GM19239 (cell line): Measurements from ENCODE around the gene CDYL.

ENCODE experiments used
- DNase-seq: peaks from one replicate; pipeline ENCODE4 v3.0.0; 2011; ENCODE audit warnings: low spot score; ENCODE audit not compliant: insufficient read length
- FAIRE-seq: peaks from 2 replicates; lab custom pipeline; 2011; peaks lifted over from hg19 to GRCh38; lab: Jason Lieb, UNC

The CDYL gene

DNA sequence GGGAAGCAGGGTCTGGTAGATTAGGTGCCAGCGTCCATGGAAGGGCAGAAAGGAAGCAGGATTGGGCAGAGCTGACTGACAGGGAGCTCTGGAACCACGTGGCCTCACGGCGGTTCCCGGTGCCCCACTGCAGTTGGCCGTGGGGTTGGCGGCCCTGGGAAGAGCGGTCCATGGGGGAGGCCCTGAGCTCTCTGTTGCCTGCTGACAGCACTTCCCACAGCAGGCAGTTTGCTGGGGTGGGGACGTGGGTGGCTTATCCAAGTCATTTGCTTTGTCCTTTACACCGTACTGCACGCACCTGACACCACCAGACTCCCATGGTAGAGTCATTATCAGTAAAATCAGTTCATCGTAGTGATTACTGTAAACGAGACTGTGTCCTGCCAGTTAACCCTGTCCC is 171.5 kb downstream of the CDYL start:
- FAIRE-seq (no peak), DNase-seq (no peak)

DNA sequence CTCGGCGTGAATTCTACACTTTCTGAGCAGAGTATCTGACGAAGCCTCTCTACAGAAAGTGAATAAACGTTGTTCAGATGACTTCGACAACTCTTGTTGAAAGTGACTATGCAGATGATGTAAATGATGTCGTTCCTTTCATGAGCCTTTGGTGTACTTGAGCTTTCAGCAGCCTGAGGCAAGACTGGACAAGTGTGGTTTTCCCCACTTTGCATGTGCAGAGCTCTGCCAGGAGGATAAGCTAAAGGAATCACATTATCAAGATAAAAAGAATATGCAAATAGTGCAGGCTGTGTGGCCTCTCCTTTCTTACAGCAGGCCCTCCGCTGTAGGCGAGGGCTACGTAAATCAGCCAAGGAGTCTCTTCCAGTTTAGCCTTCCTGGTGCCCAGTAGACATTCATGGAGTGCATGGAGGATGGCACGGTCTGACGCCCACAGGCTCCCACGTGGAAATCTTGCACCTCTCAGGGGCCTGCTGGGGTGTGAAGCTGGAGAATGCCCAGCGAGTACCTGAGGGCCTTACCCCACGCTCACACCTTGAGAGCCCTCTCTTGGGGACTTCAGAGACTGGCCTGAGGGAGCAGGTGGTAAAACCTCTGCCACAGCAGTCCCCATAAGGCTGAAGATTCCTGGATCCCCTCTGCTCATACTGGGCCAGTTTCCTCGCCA is 172.7 kb downstream of the CDYL start:
- DNase-seq (no peak), FAIRE-seq (no peak)

DNA sequence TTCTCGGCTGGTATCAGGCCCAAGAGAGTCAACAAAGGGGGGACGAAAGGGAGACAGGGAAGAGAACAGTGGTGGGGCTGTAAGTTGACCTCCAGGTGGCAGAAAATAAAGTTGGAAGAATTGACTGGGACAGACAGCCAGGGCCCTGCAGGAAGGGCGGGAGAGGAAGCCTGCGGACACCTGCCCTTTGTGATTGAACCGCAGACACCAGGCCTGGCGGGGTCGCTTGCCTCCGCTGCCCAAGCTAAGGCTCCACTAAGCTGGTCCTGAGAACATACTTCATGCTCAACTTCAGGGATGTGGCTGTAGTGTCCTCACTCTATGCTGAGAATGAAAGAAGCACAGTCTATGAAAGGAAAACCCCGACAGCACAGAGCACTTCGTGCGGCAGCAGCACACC is 173.9 kb downstream of the CDYL start:
- FAIRE-seq (no peak), DNase-seq (no peak)

DNA sequence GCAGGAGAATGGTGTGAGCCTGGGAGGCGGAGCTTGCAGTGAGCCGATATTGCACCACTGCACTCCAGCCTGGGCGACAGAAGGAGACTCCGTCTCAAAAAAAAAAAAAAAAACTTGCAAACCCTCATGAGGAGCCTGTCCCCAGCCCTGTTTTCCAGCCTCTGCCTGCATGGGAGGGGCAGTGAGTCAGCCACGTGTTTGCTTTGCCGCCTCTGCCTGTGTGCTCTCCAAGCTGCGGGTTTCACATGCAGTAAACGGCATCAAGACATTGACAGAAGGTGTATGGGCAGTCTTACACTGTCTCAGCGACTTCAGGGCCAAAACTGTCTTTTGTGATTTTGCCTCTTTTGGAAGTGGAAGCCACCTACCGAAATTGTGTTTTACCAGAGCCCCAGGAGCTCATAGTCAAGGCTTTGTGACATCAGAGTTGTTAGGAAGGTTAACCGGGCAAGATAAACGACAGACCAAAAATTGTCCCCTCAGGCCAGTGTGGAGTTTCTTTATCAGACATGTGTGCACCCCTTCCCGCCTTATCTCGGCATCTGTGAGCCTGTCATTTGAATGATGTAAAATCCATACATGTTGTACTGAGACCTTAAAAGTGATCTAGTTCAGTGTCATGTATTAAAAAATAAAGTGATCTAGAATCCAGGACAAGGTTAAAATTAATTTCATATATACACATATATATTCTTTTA is 174.8 kb downstream of the CDYL start:
- DNase-seq, result no peak
- FAIRE-seq, result no peak

DNA sequence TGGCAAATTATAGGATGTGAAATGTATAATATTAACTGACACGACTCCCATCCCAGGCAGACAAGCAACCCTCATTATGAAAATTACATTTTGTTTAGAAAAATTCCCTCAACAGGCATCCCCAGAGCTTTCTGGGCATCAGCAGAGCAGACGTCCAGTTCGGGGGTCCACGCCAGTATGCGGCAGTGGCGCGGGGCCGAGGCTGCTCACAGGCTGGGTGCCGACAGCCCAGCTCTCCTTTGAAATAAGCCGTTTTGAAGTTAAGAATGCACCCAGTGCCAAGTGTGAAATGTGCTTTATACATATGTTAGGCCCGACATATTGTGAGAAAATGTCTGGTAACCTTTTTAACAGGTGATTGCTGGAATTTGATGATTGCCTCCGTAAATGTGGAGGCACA is 177.2 kb downstream of the CDYL start:
- DNase-seq (no peak), FAIRE-seq (no peak)

DNA sequence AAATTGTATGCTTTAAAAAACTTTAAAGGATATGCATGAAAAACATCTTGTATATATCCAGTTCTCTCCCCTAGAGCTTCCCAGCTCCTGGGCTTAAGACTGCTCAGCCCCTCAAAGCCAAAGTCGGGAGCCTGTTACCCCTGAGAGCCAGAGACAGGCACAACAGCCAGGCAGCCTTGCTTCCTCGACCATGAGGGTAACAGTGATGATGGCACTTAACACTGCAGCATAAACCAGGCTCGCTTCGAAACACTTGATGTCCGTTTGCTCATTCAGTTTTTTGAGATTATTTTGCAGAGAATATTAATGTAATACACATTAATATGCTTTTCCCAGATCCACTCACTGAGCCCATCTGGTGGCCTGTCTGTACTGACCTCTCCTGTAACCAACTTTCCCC is 180.4 kb downstream of the CDYL start:
- DNase-seq (no peak), FAIRE-seq (no peak)

DNA sequence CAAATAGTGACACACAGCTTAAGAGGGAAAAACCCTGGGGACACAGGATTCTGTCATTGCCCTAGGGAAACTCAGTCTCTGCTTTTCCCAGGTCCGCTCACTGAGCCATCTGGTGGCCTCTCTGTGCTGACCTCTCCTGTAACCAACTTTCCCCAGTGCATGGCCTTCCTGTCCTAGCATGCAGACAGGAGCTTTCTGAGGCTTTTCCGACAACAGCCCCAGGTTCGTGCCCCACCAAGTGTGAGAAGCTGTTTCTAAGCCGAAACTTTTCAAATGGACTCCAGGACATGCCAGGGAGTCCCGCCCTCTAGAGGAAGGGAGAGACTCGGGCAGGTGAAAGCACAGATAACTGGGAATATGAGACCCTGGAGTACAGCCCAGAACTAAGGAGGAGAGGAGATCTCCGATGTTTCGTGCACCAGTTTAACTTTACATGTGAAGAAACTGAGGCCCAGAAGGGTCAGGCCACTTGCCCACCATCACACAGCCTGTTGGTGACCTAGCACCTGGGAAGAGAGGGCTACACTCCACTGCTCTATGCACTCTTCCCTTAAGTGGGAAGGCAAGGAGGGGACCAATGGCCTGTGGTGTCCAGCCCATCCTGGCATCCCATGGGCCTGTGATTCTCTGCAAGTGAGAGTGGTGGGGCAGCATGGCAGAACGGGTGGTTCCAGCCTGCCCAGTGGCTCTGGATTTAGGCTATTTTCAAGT is 181.5 kb downstream of the CDYL start:
- FAIRE-seq (no peak), DNase-seq (no peak)

DNA sequence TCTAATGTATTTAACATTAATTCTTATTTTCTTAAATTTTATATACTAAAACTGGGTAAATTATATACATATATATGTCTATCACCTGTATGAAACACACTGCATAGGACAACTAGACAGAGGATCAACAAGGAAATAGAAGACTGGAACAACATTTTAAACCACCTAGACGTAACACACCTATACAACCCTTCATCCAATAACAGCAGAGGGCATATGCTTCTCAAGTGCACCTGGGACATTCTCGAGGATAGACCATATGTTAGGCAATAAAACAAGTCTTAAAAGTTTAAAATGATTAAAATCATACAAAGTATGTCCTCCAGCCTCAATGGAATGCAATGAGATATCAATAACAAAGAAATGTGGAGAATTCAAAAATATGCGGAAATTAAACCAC is 182.4 kb downstream of the CDYL start:
- no peak for FAIRE-seq
- no peak for DNase-seq

DNA sequence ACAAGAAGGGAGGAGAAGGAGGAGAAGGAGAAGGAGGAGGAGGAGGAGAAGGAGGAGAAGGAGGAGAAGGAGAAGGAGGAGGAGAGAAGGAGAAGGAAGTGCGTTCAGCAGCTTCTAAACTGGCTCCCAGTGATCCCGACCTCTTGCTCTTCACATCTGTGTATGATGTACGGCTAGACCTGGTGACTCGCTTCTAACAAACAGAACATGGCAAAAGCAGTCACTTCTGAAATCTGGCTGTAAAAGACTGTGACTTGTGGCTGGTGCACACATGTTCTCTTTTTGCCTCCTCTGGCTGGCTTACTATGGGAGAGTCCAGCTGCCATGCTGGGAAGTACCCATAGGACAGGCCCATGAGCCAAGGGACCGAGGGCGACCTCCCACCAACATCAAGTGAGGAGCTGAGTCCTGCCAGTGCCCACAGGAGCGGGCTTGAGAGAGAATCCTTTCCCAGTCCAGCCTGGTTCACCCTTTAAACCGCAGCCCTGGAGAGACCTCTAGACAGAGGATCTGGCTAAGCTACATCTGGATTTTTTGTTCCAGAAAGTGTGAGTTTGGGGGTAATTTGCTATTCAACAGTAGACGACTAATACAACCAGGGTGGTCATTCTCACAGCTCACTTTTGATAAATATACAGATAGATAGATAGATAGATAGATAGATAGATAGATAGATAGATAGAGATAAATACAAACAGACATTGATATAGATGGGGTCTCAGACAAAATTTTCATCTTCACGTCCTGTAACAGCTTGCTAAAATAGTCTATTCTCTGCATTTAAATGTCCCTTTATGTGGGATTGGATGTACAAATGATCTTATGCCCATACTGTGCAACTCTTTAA is 185.3 kb downstream of the CDYL start:
- no peak for FAIRE-seq
- DNase-seq, result no peak

DNA sequence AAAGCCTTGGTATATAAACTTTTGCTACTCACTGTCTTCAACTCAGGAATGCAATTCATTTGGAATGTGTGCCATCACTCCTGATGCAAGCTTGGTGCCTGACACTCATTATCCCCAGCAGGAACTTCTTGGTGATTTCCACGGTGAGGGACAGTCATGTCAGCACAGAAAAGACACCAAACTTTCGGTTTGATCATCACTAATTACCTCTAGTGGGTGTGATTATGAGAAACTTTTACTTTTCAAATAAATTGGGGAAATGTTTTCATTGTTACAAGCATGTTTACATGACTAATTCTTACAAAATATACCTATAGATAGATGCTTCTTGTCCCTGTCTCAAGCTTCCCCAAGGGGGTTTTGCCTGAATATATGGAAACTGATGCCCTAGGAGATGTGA is 186.7 kb downstream of the CDYL start:
- DNase-seq (no peak), FAIRE-seq (no peak)

DNA sequence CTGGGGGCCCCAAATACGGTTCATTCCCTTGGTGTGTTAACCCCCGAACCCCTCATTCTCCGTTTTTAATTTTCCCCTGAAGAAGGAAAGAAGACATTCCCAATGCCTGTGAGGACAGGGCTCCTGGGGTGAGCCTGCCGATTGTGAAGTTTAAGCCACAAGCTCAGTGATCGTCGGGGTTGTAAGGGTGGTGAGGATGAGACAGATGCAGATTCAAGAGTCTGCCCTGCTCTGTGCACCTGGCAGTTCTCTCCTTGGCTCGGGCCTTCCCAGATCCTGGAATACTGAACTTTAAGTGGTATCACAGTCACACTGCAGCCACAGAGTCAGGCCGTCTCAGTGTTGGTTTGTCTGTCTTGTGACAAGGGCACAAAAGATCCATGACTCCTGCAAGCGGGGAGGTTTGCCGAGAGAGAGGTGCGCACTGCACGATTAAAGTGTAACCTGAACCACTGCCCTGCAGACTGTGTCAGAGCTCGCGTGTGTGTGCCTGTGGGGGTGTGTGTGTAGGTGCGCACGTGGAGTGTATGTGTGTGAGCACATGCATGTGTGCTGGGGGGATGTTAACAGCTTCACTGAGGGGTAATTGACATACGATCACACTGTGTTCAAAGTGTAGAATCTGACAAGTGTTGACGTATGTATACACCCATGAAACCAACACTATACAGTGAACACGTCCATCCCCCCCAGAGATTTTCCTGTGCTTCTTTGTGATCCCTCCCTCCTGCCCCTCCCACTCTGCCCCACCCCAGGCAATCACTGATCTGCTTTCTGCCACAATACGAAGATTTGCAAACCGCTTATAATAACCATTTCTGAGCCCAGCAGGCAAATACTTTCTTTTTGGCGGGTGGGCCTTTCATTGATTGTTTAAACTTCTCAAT is 188.7 kb downstream of the CDYL start:
- no peak for FAIRE-seq
- no peak for DNase-seq

DNA sequence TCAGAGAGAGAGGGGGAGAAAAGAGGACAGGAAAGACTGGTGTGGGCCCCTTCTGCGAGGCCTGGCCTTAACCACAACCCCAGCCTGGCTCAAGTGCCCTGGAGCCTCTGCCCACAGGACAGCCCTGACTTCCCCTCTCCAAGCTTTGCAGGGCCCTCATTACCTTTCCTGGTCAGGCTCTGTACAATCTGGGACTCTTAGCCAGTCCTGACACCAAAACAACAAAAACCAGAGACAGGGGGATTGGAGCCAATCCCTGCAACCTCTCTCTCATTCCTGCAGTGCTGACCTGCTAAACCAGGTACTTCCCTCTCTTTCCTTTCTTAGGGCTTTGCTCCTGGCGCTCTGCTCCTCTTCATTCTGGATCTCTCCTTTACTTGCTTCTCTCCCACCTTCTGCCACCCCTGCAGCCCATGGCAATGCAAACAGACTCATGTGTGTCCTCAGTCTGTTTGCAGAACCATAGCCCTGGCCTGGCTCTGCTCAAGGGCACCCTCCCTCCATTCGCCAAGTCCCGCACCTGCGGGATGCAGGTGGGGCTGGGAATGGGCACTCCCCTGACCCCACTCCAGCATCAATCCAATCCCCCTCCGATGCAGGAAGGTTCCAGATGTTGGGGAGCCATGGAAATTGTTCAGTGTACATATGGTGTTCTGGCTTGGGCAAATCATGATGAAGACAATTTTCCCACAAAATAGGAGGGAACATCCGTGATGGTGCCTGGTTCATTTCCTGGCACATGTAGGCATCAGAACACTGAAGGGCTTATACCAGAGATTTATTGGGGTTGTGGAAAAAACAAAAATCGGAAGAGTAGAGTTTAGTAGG is 189.6 kb downstream of the CDYL start:
- no peak for DNase-seq
- no peak for FAIRE-seq

DNA sequence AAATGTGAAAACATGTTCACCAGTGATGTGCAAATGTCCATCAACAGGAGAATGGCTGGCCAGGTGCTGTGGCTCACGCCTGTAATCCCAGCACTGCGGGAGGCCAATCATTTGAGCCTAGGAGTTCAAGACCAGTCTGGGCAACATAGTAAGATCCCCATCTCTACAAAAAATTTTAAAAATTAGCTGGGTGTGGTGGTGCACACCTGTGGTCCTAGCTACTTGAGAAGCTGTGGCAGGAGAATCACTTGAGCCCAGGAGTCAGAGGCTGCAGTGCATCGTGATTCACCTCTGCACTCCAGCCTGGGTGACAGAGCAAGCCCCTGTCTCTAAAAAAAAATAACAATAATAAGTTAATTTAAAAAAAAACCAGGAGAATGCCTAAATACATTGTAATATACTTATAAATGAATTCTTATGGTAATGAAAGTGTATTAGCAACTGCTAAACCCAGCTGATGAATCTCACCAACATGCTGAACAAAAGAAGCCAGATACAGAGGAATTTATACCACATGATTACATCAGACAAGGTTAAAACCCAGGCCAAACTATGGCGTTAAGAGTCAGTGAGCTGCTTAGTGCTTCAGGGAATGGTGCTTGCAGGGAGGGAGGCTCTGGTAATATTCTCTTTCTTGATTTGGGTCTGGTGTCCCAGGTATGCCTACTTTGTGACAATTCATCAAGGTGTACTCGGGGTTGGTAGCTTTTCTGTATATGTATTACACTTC is 191.3 kb downstream of the CDYL start:
- no peak for DNase-seq

DNA sequence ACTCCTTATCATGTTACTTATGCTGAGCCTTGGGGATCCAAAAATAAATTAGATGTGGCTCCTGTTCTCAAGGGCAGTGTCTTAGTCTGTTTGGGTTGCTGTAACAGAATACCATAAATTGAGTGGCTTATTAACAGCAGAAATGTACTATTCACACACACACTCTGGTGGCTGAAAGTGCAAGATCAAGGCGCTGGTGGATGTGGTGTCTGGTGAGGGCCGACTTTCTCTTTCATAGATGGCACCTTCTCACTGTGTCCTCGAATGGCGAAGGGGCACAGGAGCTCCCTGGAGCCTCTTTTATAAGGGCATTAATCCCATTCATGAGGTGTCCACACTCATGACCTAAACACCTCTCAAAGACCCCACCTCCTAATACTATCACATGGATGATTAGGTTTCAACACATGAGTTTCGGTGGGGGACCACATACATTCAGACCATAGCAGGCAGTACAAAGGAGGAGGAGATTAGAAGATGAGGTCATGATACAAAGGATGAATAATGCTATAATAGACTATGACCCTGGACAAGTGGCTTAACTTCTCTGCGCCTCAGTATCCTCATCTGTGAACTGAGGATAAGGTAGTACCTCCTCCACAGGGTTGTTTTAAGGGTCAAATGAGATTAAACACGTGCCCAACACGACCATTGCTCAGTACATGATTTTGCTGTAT is 193.5 kb downstream of the CDYL start:
- FAIRE-seq, result no peak
- no peak for DNase-seq

More for the DNA sequence above, 191.3 kb downstream of the CDYL start:
- no peak for FAIRE-seq

DNA sequence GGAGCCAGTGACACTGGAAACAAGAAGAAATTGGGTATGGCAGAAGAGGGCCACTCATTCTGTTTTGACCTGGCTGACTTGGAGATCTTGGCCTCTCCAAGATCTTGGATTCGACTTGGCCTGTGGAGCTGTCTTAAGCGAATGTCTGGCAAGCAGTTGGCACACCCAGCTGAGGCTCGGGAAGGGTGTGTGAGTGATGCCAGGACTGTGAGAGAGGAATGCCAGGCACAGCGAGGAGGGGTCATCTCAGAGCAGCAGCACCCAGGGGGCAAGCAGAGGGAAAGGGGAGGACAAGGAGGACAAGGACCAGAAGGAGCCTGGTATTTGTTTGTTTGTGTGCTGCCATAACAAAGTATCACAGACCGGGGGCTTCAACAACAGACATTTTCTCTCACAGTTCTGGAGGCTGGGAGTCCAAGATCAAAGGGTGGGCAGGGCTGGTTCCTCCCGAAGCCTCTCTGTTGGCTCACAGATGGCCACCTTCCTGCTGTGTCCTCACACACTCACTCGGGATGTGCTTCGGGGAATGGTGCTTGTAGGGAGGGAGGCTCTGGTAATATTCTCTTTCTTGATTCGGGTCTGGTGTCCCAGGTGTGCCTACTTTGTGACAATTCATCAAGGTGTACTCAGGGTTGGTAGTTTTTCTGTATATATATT is 194.7 kb downstream of the CDYL start:
- DNase-seq (no peak), FAIRE-seq (no peak)

DNA sequence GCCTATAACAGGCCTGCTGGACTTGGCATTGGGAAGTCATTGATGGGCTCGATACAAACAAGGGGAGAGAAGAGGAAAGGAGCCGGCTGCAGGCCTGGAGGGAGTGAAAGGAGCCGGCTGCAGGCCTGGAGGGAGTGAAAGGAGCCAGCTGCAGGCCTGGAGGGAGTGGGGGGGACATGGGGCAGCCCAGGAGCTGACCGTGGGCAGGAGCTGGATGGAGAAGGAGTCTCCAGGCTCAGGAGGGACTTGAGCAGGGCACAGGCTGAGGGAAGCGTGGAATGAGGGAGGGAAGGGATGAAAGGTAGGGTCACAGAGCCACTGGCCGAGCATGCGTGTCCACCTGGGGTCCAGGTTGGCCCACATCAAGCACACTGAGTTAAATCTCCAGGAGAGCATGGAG is 195.6 kb downstream of the CDYL start:
- DNase-seq (no peak), FAIRE-seq (no peak)

DNA sequence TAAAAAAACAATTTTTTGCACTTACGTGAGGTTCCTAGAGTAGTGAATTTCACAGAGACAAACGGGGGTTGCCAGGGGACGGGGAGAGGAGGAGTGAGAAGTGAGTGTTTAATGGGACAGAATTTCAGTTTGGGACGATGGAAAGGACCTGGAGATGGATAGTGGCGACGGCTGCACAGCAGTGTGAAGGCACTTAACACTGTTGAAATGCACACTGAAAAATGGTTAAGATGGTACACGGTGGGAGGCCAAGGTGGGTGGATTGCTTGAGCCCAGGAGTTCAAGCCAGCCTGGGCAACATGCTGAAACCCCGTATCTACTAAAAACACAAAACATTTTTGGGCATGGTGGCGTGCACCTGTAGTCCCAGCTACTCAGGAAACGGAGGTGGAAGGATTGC is 196.2 kb downstream of the CDYL start:
- DNase-seq (no peak), FAIRE-seq (no peak)
